HG03521 (cell line): ENCODE data around the gene SPATA2L.

Experiments used
- ATAC-seq: cut with Tn5 transposase; IDR thresholded peaks from one replicate; pipeline ENCODE4 v1.9.1; 2021; ENCODE audit warnings: mild to moderate bottlenecking, moderate library complexity; ENCODE audit not compliant: unreplicated experiment

The SPATA2L gene

GRCh38 chr16:89729293-89729692 is 27.8 kb upstream of the SPATA2L start:
- ATAC-seq = no peak

DNA sequence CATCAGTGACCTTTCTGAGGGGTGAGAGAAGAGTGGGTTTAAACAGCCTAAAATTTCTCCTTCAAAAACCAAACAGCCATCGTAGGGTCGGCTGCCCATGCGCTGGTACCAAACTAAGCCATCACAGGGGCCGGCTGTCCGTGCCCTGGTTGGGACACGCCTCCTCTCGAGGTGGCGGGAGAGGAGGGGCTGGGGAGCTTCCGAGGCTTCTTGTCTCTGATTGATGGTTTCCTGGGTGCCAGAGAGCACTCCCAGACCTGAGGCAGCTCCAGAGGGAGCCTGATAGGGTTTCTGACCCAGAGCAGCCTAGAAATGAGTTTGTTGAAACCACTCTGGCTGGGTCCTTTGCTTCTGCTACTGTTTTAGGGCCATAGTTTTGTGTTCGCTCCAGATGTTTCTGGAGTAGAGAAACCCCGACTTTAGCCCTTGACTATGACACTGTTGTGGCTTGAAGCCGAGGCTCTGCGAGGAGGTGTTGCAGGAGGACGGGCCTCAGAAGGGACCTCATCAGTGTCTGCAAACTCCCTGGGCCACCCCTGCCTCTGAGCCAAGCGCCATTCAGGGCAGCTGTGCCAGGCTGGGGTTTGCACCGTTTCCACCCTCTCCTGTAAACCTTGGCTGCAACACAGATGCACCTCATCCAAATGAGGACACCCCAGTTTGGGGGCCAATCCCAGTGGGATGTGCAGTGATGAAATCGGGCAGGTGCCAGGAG is 26.1 kb upstream of the SPATA2L start:
- no peak for ATAC-seq

- no peak for ATAC-seq
Measured at GRCh38 chr16:89723279-89724250, 22.1 kb upstream of the SPATA2L start.

GRCh38 chr16:89722392-89723278 is 21.1 kb upstream of the SPATA2L start:
- peak; percentile 2 for ATAC-seq

DNA sequence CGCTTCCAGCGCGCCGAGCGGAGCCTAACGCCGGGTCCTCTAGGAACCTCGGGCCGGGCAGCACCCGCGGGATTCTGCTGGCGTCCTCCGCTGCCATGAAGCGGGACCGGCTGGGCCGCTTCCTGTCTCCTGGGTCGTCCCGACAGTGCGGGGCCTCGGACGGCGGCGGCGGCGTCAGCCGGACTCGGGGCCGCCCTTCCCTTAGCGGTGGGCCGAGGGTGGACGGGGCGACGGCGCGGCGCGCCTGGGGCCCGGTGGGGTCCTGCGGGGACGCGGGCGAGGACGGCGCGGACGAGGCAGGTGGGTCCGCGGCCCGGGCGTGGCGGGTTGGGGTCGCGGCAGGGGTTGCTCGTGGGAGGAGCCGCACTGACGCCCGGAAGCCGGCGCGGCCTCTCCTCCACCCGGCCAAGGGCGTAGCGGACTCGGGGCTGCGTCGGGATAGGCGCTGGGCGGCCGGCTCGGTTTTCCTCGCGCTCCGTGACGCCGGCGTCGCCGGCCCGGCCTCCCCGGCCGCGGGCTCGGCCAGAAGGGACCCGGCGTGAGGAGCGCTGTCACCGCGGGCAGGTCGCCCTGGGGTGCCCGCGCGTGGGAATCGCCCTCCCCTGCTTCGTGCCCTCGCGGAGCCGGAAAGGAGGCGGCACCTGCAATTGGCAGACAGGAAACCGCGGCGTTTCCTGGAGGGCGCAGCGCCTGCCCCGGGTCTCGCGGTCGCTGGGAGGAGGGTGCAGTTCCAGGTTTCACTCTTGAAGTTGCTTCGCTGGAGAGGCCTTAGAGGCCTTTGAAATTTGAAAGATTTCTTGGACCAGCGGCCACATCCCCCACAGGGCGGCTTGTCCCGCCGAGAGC is 20.3 kb upstream of the SPATA2L start:
- peak; percentile 30 for ATAC-seq

DNA sequence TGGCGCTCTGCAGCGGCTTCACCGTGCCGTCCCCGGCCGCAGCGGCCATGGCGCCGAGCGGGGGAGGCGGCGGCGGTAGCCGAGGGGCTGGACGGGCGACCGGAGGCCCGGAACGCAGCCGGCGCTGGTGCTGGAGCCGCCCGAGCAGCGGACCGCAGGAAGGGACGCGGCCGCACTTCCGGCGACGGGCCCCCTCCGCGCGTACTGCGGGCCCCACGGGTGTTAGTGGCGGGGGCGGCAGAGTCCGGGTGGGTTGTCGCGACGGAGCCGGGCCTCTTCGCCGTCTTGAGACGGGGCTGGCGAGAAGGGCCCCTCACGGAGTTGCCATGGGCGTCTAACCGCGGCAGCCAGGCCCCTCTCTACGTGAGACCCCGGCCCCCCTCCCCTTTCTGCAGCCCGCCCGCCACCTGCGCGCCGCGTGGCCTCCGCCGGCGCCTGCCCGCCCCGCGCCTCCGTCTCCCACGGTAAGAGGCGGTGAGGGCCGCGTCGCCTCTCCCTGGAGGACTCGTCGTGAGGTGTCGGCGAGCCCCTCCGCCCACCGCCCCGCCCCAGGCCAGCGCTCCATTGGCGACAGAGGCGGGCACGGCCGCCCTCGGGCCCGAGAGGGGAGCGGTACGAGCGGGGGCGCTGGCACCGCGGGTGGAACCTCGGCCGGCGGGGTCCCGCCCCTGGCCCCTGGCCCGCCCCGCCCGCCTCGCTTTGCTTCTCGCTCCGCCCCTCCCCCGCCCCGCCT is 19.5 kb upstream of the SPATA2L start, which contains the start of the genes VPS9D1 and ZNF276:
Gene VPS9D1, minus strand, starts transcription at position 86 of the 733 bp plus-strand sequence. Its CDS starts 37 bp downstream, at position 49.
Gene ZNF276, plus strand, starts transcription at position 725 of the 733 bp plus-strand sequence. CDS start 104 bp downstream, outside the sequence.
- ATAC-seq = peak; percentile 44

DNA sequence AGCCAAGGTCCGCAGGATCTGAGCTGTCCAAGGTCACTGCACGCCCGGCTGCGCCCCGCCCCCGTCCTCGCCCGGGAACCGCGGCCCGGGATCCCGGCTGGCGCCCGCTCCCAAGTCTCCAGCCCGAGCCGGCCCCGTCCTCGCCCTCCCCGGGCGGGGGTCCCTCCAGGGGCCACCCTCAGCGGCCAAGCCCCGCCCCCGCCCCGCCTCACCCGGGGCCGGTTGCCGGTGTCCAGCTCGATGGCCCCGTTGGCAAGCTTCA is 19.0 kb upstream of the SPATA2L start:
- peak; percentile 16 for ATAC-seq

- ATAC-seq = no peak
Measured at GRCh38 chr16:89717688-89718505, 16.4 kb upstream of the SPATA2L start.

GRCh38 chr16:89716916-89717687 is 15.6 kb upstream of the SPATA2L start:
- ATAC-seq = no peak

DNA sequence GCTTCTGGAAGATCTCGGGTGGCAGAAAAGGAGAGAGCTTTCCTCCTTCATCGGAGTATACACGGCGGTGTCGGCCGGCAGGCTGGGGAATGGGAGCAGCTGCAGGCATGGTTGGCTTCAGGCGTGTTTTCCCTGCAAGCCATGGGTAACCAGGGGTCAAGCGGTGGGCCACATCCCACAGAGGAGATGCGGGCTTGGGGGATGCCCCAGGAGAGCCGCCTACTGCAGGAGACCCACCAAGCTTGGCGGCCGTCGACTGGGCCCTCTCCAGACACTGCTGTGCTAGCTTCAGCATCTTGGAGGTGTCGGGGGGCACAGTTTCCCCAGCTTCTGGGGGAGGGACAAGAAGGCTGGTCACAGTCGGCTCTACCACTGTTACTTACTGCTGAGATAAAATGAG is 15.0 kb upstream of the SPATA2L start:
- no peak for ATAC-seq

DNA sequence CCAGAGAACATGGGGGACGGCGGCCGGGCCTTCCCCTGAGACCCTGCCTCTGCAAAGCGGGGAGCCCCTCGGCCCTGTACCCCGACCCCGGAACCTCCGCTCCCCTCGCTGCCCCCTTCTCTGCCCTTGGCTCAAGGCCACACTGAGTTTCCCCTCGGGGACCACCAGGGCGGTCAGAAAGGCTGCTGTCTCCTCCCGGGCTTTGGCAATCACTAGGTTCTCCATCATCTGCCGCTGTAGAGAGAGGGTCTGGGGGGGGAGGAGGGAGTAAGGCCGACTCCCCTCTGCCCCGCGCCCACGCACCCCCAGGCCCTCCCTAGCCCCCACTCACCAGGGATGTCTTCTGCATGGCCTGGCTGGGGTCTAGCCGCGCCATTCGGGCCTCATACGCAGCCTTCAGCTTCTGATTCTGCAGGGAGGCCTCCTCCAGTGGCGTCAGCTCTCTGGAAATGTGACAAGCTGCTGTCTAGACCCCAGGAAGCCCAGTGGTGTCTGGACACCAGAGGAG is 10.8 kb upstream of the SPATA2L start:
- no peak for ATAC-seq

DNA sequence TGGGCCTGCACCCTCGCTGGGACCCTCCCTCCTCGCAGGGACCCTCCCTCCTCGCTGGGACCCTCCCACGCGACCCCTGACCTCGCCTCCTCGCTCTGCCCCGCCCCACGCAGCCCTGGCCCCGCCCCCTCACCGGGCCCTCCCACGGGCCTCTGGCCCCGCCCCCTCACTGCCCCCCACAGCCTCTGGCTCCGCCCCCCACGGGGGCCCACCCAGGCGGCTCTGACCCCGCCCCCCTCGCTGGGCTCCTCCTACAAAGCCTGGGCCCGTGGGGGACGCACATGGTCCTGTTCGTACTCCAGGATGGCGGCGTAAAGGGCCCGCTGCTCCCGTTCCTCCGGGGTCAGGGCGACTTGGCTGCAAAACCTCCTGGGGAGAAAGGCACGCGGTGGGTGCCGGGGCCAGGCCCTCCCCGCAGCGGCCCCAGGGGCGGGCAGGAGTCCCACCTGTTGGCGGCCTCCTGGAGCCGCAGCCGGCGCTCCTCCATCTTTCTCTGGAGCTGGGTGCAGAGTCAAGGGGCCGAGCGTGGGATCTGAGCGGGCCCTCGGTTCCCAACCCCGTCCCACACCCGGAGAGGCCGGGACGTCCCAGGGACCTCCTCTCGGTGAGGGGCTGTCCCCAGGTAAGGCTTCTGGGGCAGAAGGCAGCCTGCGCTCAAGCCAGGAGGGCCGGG is 10.2 kb upstream of the SPATA2L start:
- ATAC-seq = no peak

DNA sequence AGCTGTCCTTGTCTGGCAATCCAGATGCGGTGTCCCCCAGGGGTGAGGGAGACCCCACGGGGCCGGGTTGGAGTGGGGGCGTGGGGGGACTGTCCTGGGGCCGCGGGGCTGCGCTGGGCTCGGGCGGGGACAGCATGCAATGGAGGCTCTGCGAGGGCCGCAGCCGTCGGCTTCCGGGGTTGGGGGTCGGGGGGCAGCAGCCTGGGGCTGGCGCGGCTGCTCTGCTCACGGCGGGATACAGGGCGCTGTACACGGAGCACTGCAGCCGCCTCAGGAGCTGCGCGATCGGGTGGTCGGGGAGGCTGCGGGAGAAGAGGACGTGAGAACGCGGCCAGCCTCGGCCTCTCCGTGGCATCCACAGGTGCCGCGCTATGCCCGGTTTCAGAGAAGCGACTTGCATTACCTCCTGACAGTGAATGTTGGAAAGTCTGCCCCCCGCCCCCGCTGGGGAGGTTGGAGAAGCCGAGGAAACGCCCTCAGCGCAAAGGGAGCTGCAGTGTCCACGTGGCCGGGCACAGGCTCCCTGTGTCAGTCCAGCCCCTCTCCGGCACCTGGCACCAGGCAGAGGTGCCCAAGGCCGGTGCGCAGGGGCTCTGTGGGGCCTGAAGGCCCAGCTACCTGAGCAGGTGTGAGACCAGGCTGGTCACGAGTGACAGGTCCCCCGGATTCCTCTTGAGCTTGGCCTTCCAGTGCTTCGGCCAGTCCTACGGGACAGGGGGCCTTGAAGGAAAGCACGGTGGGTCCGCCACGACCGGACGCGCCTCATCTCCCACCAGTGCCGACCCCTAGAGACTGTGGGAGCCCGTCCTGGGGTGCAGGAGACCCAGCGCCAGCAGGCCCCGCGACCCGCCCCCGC is 9.4 kb upstream of the SPATA2L start:
- no peak for ATAC-seq

GRCh38 chr16:89709716-89710432 is 8.4 kb upstream of the SPATA2L start:
- no peak for ATAC-seq

- no peak for ATAC-seq
Measured at GRCh38 chr16:89709166-89709565, 7.7 kb upstream of the SPATA2L start.
